Skeletal muscle tissue (tissue), 4 donors: Measurements from ENCODE around the gene TMPRSS4. TPM values are rescaled to one million over a fixed set of nuclear protein-coding genes. Genes with fewer than 3 reads are reported as not detected.

Experiments used
- H3K27ac ChIP-seq: one replicate; pipeline ENCODE4 v1.7.0; 2013; ENCODE audit warnings: mild to moderate bottlenecking, low read depth, low read length, inconsistent platforms
- H3K27me3 ChIP-seq, 3 donors: one replicate each; pipeline ENCODE4 v1.7.0; 2013; ENCODE audit warnings: low read length in 3 of 3; ENCODE audit not compliant: control insufficient read depth in 3 of 3, insufficient read depth in 3 of 3
- H3K36me3 ChIP-seq, 3 donors: one replicate each; pipeline ENCODE4 v1.7.0; 2013; ENCODE audit warnings: low read length in 3 of 3; ENCODE audit not compliant: control insufficient read depth in 3 of 3, insufficient read depth in 3 of 3
- H3K4me1 ChIP-seq, 3 donors: one replicate each; pipeline ENCODE4 v1.7.0; 2013; ENCODE audit warnings: low read length in 3 of 3, mild to moderate bottlenecking in 3 of 3; ENCODE audit not compliant: control insufficient read depth in 3 of 3, insufficient read depth in 3 of 3
- H3K4me3 ChIP-seq, 3 donors: one replicate each; pipeline ENCODE4 v1.7.0; 2013; ENCODE audit warnings: low read length in 3 of 3
- H3K9ac ChIP-seq, 3 donors: one replicate each; pipeline ENCODE4 v1.7.0; 2013; ENCODE audit warnings: low read length in 3 of 3, mild to moderate bottlenecking in 3 of 3, moderate library complexity in 2 of 3, low read depth in 1 of 3
- H3K9me3 ChIP-seq, 3 donors: one replicate each; pipeline ENCODE4 v1.7.0; 2013; ENCODE audit warnings: low read length in 3 of 3; ENCODE audit not compliant: control insufficient read depth in 3 of 3
- total RNA-seq: library from RNA; depleted of rRNA; stranded (reverse); fragments of >200 nt; gene quantifications from one replicate; pipeline ENCODE4 v1.2.3, GENCODE V29; 2014
- donor health status: Osteomylitis.

The TMPRSS4 gene
- total RNA-seq, 1 donor from 2014 or later, result not detected

GRCh38 chr11:118087931-118088330, 11.1 kb downstream of the TMPRSS4 start:
- H3K27me3 ChIP-seq, result no peaks in the 10 kb centered on the region

GRCh38 chr11:118088531-118088930, 11.7 kb downstream of the TMPRSS4 start:
- no peak overlapping the region for H3K4me3 ChIP-seq
- peaks cover 14 to 19% (median 17%) of the 10 kb centered on the region in 3 donors for H3K4me1 ChIP-seq
- H3K27ac ChIP-seq, result peak overlapping the region; percentile 36
- H3K9ac ChIP-seq, result no peak overlapping the region
- H3K27me3 ChIP-seq, result no peaks in the 10 kb centered on the region
- no peaks in the 10 kb centered on the region for H3K36me3 ChIP-seq
- H3K9me3 ChIP-seq, result peaks cover 0 to 7% (median 0%) of the 10 kb centered on the region in 3 donors

More at GRCh38 chr11:118087931-118088330, 11.1 kb downstream of the TMPRSS4 start:
- Histone ChIP-seq H3K4me1 (peaks cover 17 to 24% (median 18%) of the 10 kb centered on the region in 3 donors), H3K4me3 (no peak overlapping the region), H3K9me3 (peaks cover 0 to 7% (median 0%) of the 10 kb centered on the region in 3 donors), H3K36me3 (no peaks in the 10 kb centered on the region), H3K9ac (no peak overlapping the region), H3K27ac (peak overlapping the region; percentile 36)

GRCh38 chr11:118090545-118091162, 13.8 kb downstream of the TMPRSS4 start:
- Histone ChIP-seq H3K4me3 (no peak overlapping the region), H3K9me3 (peaks cover 0 to 7% (median 0%) of the 10 kb centered on the region in 3 donors), H3K27me3 (no peaks in the 10 kb centered on the region), H3K27ac (no peak overlapping the region), H3K4me1 (peaks cover 0 to 6% (median 5%) of the 10 kb centered on the region in 3 donors), H3K9ac (no peak overlapping the region), H3K36me3 (no peaks in the 10 kb centered on the region)

- H3K4me3 ChIP-seq, result no peak overlapping the region
- H3K27ac ChIP-seq, result no peak overlapping the region
- H3K9me3 ChIP-seq, result peaks cover 0 to 7% (median 0%) of the 10 kb centered on the region in 3 donors
- no peak overlapping the region for H3K9ac ChIP-seq
- peaks cover 0 to 2% (median 0%) of the 10 kb centered on the region in 3 donors for H3K4me1 ChIP-seq
- H3K27me3 ChIP-seq, result no peaks in the 10 kb centered on the region
- H3K36me3 ChIP-seq, result no peaks in the 10 kb centered on the region
These were observed 14.8 kb downstream of the TMPRSS4 start for GRCh38 chr11:118091690-118092089.

- H3K36me3 ChIP-seq, result no peaks in the 10 kb centered on the region
- no peak overlapping the region for H3K27ac ChIP-seq
- H3K9me3 ChIP-seq, result no peaks in the 10 kb centered on the region
- no peak overlapping the region for H3K4me3 ChIP-seq
- no peak overlapping the region for H3K9ac ChIP-seq
- no peaks in the 10 kb centered on the region for H3K4me1 ChIP-seq
- H3K27me3 ChIP-seq, result no peaks in the 10 kb centered on the region
These were observed 16.2 kb downstream of the TMPRSS4 start for GRCh38 chr11:118092907-118093571.

GRCh38 chr11:118095493-118095892, 18.6 kb downstream of the TMPRSS4 start:
- Histone ChIP-seq H3K9ac (no peak overlapping the region), H3K4me3 (no peak overlapping the region), H3K27ac (no peak overlapping the region), H3K27me3 (no peaks in the 10 kb centered on the region), H3K4me1 (peaks cover 7 to 12% (median 10%) of the 10 kb centered on the region in 3 donors), H3K36me3 (no peaks in the 10 kb centered on the region), H3K9me3 (no peaks in the 10 kb centered on the region)

- Histone ChIP-seq H3K4me1 (peaks cover 10 to 16% (median 15%) of the 10 kb centered on the region in 3 donors), H3K27ac (no peak overlapping the region), H3K9me3 (no peaks in the 10 kb centered on the region), H3K36me3 (no peaks in the 10 kb centered on the region), H3K27me3 (no peaks in the 10 kb centered on the region), H3K9ac (no peak overlapping the region), H3K4me3 (no peak overlapping the region)
These were observed 19.1 kb downstream of the TMPRSS4 start for GRCh38 chr11:118095967-118096367.

- Histone ChIP-seq H3K36me3 (no peaks in the 10 kb centered on the region), H3K27ac (no peak overlapping the region), H3K4me1 (peaks cover 13 to 20% (median 17%) of the 10 kb centered on the region in 3 donors), H3K27me3 (no peaks in the 10 kb centered on the region), H3K9me3 (no peaks in the 10 kb centered on the region), H3K9ac (no peak overlapping the region), H3K4me3 (no peak overlapping the region)
These were observed 22.3 kb downstream of the TMPRSS4 start for GRCh38 chr11:118098996-118099837.

GRCh38 chr11:118099838-118100556, 23.1 kb downstream of the TMPRSS4 start:
- H3K36me3 ChIP-seq, result no peaks in the 10 kb centered on the region
- no peaks in the 10 kb centered on the region for H3K27me3 ChIP-seq
- no peak overlapping the region for H3K4me3 ChIP-seq
- H3K27ac ChIP-seq, result no peak overlapping the region
- H3K9ac ChIP-seq, result peak overlapping the region in 1 of 3 donors; percentile 25
- H3K4me1 ChIP-seq, result peaks cover 13 to 20% (median 17%) of the 10 kb centered on the region in 3 donors
- no peaks in the 10 kb centered on the region for H3K9me3 ChIP-seq
